ENCODE measurements around the gene CADPS2.

DNA sequence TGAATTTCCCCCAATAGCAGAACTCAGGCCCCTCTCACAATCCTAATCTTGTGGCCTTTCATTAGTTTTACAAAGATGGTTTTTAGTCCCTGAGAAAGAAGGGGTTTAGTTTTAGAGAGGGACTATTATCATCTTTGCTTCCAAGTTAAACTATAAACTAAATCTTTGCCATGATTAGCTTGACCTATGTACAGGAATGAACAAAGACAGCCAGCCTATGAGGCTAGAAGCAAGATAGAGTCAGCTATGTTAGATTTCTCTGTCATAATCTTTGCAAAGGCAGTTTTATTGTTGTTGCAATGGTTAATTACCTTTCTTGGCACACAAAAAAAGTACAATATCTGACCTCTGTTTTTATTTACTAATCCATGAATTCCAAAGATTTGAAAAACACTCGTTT is 206.4 kb downstream of the CADPS2 start:
- no peak for TF ChIP-seq POLR2A (IDR thresholded peaks at IDR 0.05)
- TF ChIP-seq, protein P1, sequence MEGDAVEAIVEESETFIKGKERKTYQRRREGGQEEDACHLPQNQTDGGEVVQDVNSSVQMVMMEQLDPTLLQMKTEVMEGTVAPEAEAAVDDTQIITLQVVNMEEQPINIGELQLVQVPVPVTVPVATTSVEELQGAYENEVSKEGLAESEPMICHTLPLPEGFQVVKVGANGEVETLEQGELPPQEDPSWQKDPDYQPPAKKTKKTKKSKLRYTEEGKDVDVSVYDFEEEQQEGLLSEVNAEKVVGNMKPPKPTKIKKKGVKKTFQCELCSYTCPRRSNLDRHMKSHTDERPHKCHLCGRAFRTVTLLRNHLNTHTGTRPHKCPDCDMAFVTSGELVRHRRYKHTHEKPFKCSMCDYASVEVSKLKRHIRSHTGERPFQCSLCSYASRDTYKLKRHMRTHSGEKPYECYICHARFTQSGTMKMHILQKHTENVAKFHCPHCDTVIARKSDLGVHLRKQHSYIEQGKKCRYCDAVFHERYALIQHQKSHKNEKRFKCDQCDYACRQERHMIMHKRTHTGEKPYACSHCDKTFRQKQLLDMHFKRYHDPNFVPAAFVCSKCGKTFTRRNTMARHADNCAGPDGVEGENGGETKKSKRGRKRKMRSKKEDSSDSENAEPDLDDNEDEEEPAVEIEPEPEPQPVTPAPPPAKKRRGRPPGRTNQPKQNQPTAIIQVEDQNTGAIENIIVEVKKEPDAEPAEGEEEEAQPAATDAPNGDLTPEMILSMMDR (IDR thresholded peaks at IDR 0.05): no peak
